HG03045 (cell line): Measurements from ENCODE around the gene STRN4.

Source experiments
- ATAC-seq: cut with Tn5 transposase; IDR thresholded peaks from one replicate; pipeline ENCODE4 v1.9.1; 2021; ENCODE audit warnings: mild to moderate bottlenecking, moderate library complexity; ENCODE audit not compliant: unreplicated experiment

STRN4 gene

DNA sequence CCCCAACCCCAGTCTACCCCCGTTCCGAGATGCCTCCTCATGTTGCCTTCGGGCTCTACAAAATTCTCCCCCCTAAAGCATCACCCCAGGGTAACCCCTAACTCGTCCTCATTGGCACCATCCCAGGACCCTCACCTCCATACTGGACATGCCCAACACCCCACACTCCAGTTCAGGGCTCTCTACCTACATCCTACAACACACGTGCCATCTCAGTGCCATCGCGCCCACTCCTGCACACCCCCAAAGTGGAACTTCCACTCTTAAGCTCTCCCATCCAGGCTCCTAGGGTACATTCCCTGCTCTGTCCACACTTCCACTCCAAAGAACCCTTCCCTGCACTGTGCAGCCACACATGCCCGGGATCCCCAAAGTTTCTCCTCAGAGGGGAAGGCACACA lies 1.2 kb downstream of the STRN4 start:
- no peak for ATAC-seq

DNA sequence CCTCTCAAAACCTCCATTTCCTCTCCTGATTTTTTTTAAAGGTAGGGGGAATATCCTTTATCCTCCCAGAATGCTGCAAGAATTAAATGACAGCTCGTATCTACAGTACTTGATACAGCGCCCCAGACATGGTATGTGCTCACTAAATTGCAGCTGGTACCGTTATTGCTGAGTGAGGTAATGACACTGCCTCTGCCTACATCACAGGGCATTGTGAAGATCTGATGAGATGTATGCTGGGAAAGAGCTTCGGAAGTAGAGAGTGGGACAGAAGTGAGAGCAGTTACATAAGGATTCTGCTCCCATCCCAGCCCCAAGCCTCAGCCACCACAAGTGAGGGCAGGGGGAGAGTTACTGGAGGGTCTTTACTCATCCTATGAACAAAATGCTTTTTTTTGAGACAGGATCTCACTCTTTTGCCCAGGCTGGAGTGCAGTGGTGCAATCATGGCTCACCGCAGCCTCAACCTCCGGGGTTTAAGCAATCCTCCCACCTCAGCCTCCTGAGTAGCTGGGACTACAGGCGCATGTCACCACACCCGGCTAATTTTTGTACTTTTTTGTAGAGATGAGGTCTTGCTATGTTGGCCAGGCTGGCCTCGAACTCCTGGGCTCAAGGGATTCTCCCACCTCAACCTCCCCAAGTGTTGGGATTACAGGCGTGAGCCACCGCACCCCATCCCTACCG lies 2.1 kb downstream of the STRN4 start:
- ATAC-seq = no peak

- no peak for ATAC-seq
These were observed 3.2 kb downstream of the STRN4 start for GRCh38 chr19:46742926-46743480.

DNA sequence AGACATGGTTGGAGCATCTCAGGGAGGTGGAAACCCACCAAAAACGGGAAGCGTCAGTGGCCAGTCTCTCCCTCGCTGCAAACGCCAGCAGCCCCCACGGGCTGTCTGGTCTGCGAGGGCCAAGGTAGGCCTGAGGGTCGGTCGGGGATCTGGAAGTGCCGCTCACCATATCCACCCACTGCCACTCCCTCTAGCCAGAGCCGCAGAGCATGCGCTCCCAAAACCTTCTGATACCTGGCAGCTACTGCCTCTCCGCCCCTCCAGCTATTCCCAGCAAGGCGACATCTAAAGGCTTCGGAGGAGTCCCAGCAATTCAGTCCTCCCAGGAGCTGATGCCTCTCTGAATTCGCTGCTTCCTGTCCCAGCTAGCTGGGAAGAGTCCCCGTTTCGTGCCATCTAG lies 4.8 kb downstream of the STRN4 start:
- ATAC-seq = no peak

- ATAC-seq = no peak
These were observed 6.9 kb downstream of the STRN4 start for GRCh38 chr19:46739290-46739771.

DNA sequence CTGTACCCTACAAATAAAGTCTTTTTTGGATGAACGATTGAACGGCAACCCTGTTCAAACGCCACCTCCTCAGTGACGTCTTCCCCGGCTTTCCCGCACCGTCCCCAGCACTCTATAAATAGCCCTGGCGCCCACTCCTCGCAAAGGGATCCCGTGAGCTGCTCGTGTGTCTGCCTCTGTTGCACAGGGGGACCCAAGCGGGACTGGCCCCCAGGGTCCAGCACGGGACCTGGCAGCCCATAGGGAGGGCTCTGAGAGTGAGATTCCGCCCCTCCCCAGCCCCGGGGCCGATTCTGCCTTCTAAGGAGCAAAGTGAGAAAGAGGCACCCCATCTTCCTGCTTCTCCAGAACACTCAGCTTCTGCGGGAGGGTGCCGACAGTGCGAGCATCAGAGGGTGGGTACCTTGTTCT lies 8.5 kb downstream of the STRN4 start:
- no peak for ATAC-seq

- ATAC-seq = no peak
These were observed 9.0 kb downstream of the STRN4 start for GRCh38 chr19:46737298-46737654.

- no peak for ATAC-seq
These were observed 9.5 kb downstream of the STRN4 start for GRCh38 chr19:46736531-46737297.

DNA sequence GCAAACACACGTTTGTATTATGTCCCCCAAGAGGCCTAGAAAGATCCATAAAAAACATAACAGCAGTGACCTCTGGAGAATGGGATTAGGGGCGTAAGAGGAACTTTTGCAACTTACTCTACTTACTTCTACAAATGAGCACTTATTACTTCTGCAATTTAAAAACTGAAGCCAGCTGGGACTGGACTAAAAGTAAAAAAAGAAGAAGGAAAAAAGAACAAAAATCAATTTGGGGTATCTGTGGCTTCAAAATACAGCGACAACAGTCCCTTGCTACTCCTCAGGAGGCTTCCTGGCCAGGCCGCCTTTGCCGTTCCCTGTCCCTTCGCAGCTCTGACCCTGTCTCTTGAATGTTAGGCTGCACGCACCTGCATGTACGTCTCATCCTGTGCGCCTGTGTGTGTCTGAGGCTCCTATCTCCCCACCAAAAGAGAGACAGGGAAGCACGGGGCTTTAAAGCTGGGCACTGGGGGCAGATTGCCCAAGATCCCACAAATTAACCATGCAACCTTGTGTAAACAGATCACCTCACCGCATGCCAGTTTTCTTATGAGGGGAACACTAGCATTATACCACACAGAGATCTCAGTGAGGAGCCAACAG lies 12.5 kb downstream of the STRN4 start:
- no peak for ATAC-seq

- no peak for ATAC-seq
These were observed 13.1 kb downstream of the STRN4 start for GRCh38 chr19:46732966-46733689.

DNA sequence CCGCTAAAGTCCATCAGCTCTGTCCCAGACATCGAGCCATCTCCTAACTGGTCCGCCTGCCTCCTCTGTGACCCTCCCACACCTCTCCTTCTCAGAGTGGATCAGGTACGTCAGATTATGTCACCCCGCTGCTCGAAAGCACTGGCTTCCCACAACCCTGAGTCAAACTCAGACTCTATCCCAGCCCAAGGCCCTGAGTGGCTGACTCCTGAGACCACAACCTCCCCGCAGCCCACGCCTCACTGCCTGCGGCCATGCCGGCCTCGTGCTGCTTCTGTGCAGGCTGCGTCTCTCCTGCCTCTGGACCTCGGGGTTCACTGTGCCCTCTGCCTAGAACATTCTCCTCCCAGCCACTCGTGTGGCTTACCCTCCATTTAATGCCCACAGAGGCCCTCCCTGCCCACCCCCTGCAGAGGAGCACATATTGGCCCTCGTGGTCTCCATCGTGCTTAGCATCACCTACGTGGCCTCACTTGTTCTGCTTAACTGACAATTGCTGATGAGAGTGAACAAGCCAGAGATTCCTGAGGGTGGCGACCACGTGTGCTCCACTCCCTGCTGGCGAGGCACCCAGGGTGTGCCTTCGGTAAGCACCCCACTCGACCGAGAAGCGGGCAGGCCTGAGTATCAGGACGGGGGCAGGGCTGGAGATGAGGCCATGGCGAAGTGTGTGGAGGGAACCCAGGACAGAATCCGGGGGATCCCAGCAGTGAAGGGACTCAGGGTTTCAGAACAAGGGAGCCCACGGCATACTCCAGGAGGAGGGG lies 13.9 kb downstream of the STRN4 start:
- ATAC-seq = no peak

DNA sequence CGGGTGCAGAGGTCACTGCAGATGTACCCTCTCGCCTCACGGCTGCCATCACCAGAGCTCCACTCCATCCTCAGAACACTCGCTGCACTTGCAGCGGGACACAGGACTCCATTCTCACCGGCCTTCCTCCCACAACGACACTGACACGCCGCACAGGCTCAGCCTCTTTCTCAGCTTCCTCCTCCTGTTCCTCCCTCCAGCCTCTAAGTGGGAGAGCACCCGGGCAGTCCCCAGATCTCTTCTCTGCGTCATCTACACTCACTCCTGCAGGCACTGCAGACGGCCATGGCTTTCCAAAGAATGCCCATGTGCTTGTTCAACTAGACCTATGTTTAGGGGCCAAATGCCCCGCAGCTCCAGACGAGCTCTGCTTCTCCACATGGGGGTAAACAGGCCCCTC lies 14.7 kb downstream of the STRN4 start:
- ATAC-seq = no peak

GRCh38 chr19:46731007-46731501 lies 15.2 kb downstream of the STRN4 start:
- no peak for ATAC-seq

DNA sequence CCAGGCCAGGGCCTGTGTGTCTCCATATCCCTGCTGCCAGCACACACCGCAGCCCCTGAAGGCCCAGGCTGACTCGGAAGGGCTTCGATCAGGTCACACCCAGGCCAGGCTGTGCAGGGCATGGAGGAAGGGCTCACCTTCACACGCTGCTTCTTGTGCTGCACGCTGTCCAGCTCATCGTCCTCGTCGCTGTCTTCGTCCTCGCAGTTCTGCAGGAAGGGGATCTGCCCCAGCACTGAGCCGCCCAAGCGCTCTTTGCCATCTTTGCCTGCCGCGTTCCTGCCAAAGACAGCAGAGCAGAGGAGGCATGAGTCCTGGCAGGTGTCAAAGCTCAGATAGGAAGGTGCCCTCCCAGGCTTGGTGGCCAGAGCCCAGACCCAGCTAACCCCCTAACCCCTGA lies 15.7 kb downstream of the STRN4 start:
- no peak for ATAC-seq

DNA sequence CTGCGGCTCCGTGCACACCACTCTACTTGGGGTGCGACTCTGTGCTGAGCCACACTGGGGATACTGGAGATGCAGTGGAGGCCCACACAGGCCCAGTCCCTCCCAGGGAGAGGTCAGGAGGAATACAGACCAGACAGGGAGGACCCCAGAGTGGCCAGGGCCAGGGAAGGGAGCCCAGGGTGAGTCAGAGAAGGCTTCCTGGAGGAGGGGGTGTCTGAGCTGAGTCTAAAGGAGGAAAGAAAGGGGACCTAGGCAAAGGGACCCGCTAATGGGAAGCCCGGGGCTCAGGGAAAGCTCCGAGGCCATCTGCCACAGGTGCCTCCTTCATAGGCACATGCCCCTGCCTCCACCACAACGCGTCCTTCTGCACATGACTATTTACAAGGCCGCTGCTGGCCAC lies 16.1 kb downstream of the STRN4 start:
- ATAC-seq = no peak

GRCh38 chr19:46729696-46730095 lies 16.6 kb downstream of the STRN4 start:
- no peak for ATAC-seq

DNA sequence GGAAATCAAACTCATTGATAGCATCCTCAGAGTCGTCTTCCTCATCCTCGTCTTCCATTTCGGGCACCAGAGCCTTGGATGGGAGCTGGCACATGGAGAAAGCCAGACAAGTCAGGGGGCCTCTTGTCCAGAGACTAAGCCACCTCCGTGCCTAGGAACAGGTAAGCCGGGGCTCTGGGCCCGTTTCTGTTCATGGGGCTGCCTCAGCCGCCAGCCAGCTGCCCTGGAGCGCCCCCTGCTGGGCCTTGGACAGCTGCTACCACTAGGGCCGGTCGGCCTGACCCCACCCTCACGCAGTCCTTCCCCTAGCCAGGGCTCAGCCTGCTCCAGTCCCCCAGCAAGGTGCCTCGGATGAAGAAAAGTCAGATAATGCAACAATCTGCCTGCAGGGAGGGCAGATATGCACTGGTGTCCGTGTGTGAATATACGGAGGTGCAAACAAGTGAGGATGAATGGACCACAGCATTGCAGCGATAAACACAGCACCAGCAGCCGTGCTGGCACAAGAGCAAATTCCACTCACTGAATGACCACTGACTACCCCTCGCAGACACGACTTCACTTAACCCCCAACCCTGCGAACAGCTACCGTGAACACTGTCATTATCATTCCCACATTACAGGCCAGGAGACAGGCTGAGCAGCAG lies 17.4 kb downstream of the STRN4 start:
- ATAC-seq = no peak

DNA sequence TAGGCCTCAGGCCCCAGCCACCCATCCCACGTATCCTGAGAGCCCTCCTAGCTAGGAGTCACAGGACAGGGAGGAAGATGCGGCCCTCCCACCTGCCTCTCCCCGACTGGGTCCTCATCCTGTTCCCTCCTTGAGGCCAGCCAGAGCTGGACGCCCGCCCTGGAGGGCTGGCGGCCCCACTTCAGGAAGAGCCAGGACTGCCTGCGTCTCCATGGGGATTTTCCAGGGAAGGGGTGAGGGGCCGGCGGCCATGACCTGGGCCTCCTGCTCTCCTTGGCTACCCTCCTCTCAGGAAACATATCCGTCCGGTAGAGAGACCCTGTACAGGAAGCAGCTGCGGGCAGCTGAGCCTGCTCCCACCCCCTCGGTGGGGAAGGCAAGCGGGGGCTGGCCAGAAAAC lies 18.0 kb downstream of the STRN4 start:
- no peak for ATAC-seq

DNA sequence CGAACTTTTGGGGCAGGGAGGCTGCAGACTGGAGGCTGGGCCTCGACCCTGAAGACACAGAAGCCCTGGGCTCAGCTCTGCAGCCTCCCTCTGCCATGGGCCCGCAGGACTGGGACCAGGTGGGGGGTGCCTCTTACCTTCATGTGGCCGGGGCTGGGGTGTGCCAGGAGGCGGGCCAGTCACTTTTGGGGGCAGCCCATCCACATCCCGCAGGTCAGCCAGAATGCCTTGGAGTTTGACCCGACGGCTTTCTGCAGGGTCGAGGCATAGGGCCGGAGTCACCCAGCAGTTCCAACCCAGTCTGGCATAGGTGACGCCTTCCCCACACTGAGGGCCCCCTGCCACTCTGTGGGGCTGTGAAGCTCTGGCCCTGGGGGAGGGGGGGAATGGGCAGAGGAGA lies 18.5 kb downstream of the STRN4 start:
- ATAC-seq = no peak
